Effector memory CD8-positive, alpha-beta T cell (primary cell): ENCODE measurements around the gene GRB2.
"Not testable (repeated sequence)": the region's sequence is repeated elsewhere in the genome, so short reads cannot be mapped to it uniquely, and the experiment has no call there.

ENCODE experiments used
- ATAC-seq: fragments of 150-1000 bp; cut with Tn5 transposase; replicated peaks from 2 replicates; pipeline ENCODE4 v1.10.0; 2021; ENCODE audit warnings: mild to moderate bottlenecking, moderate library complexity
- DNase-seq, 3 experiments: peaks; one replicate each; pipeline ENCODE4 v3.0.0; 2021
- H3K27ac Mint-ChIP-seq, 2 donors: one replicate each; pipeline ENCODE4 v1.8.0; 2022; ENCODE audit warnings: mild to moderate bottlenecking in 2 of 2, mixed read lengths in 2 of 2, moderate library complexity in 2 of 2
- H3K27me3 Mint-ChIP-seq, 2 donors: one replicate each; pipeline ENCODE4 v1.8.0; 2022; ENCODE audit warnings: mixed read lengths in 2 of 2
- H3K36me3 Mint-ChIP-seq: one replicate; pipeline ENCODE4 v1.8.0; 2022; ENCODE audit warnings: mild to moderate bottlenecking, moderate library complexity, mixed read lengths; ENCODE audit not compliant: insufficient read depth
- H3K4me1 Mint-ChIP-seq, 2 donors: one replicate each; pipeline ENCODE4 v1.8.0; 2022; ENCODE audit warnings: low read depth in 2 of 2, mixed read lengths in 2 of 2
- H3K4me3 Mint-ChIP-seq, 2 donors: one replicate each; pipeline ENCODE4 v1.8.0; 2022; ENCODE audit warnings: mild to moderate bottlenecking in 2 of 2, mixed read lengths in 2 of 2, moderate library complexity in 2 of 2
- H3K9me3 Mint-ChIP-seq, 2 donors: one replicate each; pipeline ENCODE4 v1.8.0; 2022; ENCODE audit warnings: mixed read lengths in 2 of 2

Gene GRB2

GRCh38 chr17:75313941-75314551 lies 91.4 kb downstream of the GRB2 start:
- no peaks in the 10 kb centered on the region for H3K9me3 Mint-ChIP-seq
- H3K36me3 Mint-ChIP-seq, result peaks cover 31% of the 10 kb centered on the region
- no peaks in the 10 kb centered on the region for H3K27me3 Mint-ChIP-seq
- H3K27ac Mint-ChIP-seq, result peak overlapping the region in 1 of 2 donors; percentile 57
- ATAC-seq (no peak), DNase-seq (no peak)
- peaks cover 0 to 4% of the 10 kb centered on the region in 2 donors for H3K4me1 Mint-ChIP-seq
- H3K4me3 Mint-ChIP-seq, result peak overlapping the region in 1 of 2 donors; percentile 0

- Mint-ChIP-seq H3K27ac (peak overlapping the region in 1 of 2 donors; percentile 56), H3K9me3 (no peaks in the 10 kb centered on the region), H3K4me3 (no peak overlapping the region), H3K4me1 (peaks cover 0 to 2% of the 10 kb centered on the region in 2 donors), H3K27me3 (no peaks in the 10 kb centered on the region), H3K36me3 (peaks cover 14% of the 10 kb centered on the region)
- DNase-seq, result no peak
- ATAC-seq, result no peak
These were observed 96.5 kb downstream of the GRB2 start for GRCh38 chr17:75308732-75309629.

- Mint-ChIP-seq H3K4me1 (no peaks in the 10 kb centered on the region), H3K4me3 (no peak overlapping the region), H3K27me3 (no peaks in the 10 kb centered on the region), H3K27ac (no peak overlapping the region), H3K9me3 (no peaks in the 10 kb centered on the region), H3K36me3 (peaks cover 14% of the 10 kb centered on the region)
- no peak for ATAC-seq
- DNase-seq, result no peak
These were observed 97.3 kb downstream of the GRB2 start for GRCh38 chr17:75307957-75308731.

- ATAC-seq (no peak), DNase-seq (no peak)
- Mint-ChIP-seq H3K4me1 (peaks cover 0 to 6% of the 10 kb centered on the region in 2 donors), H3K36me3 (no peaks in the 10 kb centered on the region), H3K9me3 (no peaks in the 10 kb centered on the region), H3K27me3 (no peaks in the 10 kb centered on the region), H3K4me3 (no peak overlapping the region), H3K27ac (no peak overlapping the region)
These were observed 103.8 kb downstream of the GRB2 start for GRCh38 chr17:75301502-75302206.

- Mint-ChIP-seq H3K9me3 (no peaks in the 10 kb centered on the region), H3K36me3 (no peaks in the 10 kb centered on the region), H3K27me3 (no peaks in the 10 kb centered on the region), H3K27ac (peak overlapping the region in 1 of 2 donors; percentile 46), H3K4me3 (no peak overlapping the region), H3K4me1 (peaks cover 0 to 6% of the 10 kb centered on the region in 2 donors)
- ATAC-seq, result no peak
- no peak for DNase-seq
These were observed 104.4 kb downstream of the GRB2 start for GRCh38 chr17:75301049-75301448.

GRCh38 chr17:75300280-75300679 lies 105.2 kb downstream of the GRB2 start:
- ATAC-seq (no peak), DNase-seq (no peak)
- H3K4me3 Mint-ChIP-seq, result no peak overlapping the region
- H3K9me3 Mint-ChIP-seq, result no peaks in the 10 kb centered on the region
- no peak overlapping the region for H3K27ac Mint-ChIP-seq
- peaks cover 0 to 6% of the 10 kb centered on the region in 2 donors for H3K4me1 Mint-ChIP-seq
- no peaks in the 10 kb centered on the region for H3K36me3 Mint-ChIP-seq
- H3K27me3 Mint-ChIP-seq, result no peaks in the 10 kb centered on the region

GRCh38 chr17:75295201-75296158 lies 110.0 kb downstream of the GRB2 start:
- peaks cover 0 to 8% of the 10 kb centered on the region in 2 donors for H3K4me1 Mint-ChIP-seq
- H3K27ac Mint-ChIP-seq, result peak overlapping the region in 1 of 2 donors; percentile 9
- ATAC-seq (peak; percentile 64), DNase-seq (no peak)
- peaks cover 3% of the 10 kb centered on the region for H3K36me3 Mint-ChIP-seq
- H3K4me3 Mint-ChIP-seq, result no peak overlapping the region
- no peaks in the 10 kb centered on the region for H3K27me3 Mint-ChIP-seq
- no peaks in the 10 kb centered on the region for H3K9me3 Mint-ChIP-seq

GRCh38 chr17:75292810-75293448 lies 112.5 kb downstream of the GRB2 start:
- Mint-ChIP-seq H3K4me1 (peaks cover 12 to 15% of the 10 kb centered on the region in 2 donors), H3K36me3 (peaks cover 13% of the 10 kb centered on the region)
- H3K9me3 Mint-ChIP-seq, H3K27me3 Mint-ChIP-seq, H3K27ac Mint-ChIP-seq, ATAC-seq, DNase-seq, H3K4me3 Mint-ChIP-seq: not testable (repeated sequence)

GRCh38 chr17:75289832-75290337 lies 115.6 kb downstream of the GRB2 start:
- H3K9me3 Mint-ChIP-seq, result no peaks in the 10 kb centered on the region
- H3K4me3 Mint-ChIP-seq, result peak overlapping the region; percentile 96 to 99
- ATAC-seq (peak; percentile 36), DNase-seq (peak in 2 of 3 experiments; percentile 55 to 63)
- H3K27me3 Mint-ChIP-seq, result no peaks in the 10 kb centered on the region
- peak overlapping the region; percentile 98 to 99 for H3K27ac Mint-ChIP-seq
- H3K4me1 Mint-ChIP-seq, result peaks cover 10 to 12% of the 10 kb centered on the region in 2 donors
- H3K36me3 Mint-ChIP-seq, result peaks cover 19% of the 10 kb centered on the region

GRCh38 chr17:75289115-75289831 lies 116.2 kb downstream of the GRB2 start, which contains the start of gene SLC25A19:
Gene SLC25A19, minus strand, starts transcription at chr17:75289433. Its CDS starts 2,669 bp downstream, at chr17:75286764.
- Mint-ChIP-seq H3K36me3 (peaks cover 19% of the 10 kb centered on the region), H3K27ac (peak within 1 kb of the TSS; percentile 98 to 99), H3K4me1 (peaks cover 10 to 12% of the 10 kb centered on the region in 2 donors), H3K9me3 (no peaks in the 10 kb centered on the region), H3K27me3 (no peaks in the 10 kb centered on the region), H3K4me3 (peak within 1 kb of the TSS; percentile 96 to 99)
- ATAC-seq (peak; percentile 88), DNase-seq (peak; percentile 93 to 95 (median 95))

GRCh38 chr17:75288770-75289114 lies 116.7 kb downstream of the GRB2 start:
- H3K36me3 Mint-ChIP-seq, result peaks cover 19% of the 10 kb centered on the region
- ATAC-seq (peak; percentile 7), DNase-seq (peak in 2 of 3 experiments; percentile 17 to 35)
- peak overlapping the region; percentile 96 to 99 for H3K4me3 Mint-ChIP-seq
- peak overlapping the region; percentile 98 to 99 for H3K27ac Mint-ChIP-seq
- H3K9me3 Mint-ChIP-seq, result no peaks in the 10 kb centered on the region
- peaks cover 10 to 12% of the 10 kb centered on the region in 2 donors for H3K4me1 Mint-ChIP-seq
- no peaks in the 10 kb centered on the region for H3K27me3 Mint-ChIP-seq
